SK-N-SH (cell line): ENCODE data around the gene CCDC122. TPM values are rescaled to one million over a fixed set of nuclear protein-coding genes. Genes with fewer than 3 reads are reported as not detected.

Experiments used
- CTCF ChIA-PET: fragments of 300-600, 350-600 bp; formaldehyde crosslinking; extraction: SDS; loops from one replicate; lab custom pipeline; 2021; lab: Yijun Ruan, JAX
- POLR2A ChIA-PET: fragments of 350-600 bp; sonication (Branson Sonifier 250); formaldehyde crosslinking; extraction: SDS; loops from one replicate; lab custom pipeline; 2020; ENCODE audit warnings: antibody characterized with exemption, inconsistent platforms; lab: Yijun Ruan, JAX
- DNase-seq: peaks from one replicate; pipeline ENCODE4 v3.0.0; 2012
- H2AFZ ChIP-seq: fragments of 200-600 bp; sonication (generic); 2 replicates; pipeline ENCODE4 v1.8.1; 2016; ENCODE audit warnings: antibody characterized with exemption, mild to moderate bottlenecking, low read depth
- H3F3A ChIP-seq: fragments of 200-600 bp; sonication (generic); replicated peaks from 2 replicates; pipeline ENCODE3; 2016; ENCODE audit warnings: antibody characterized with exemption, mild to moderate bottlenecking; ENCODE audit not compliant: insufficient read depth
- H3K27ac ChIP-seq, 2 experiments: fragments of 200-500 bp in 1 of 2; fragments of 200-600 bp in 1 of 2; sonication (Bioruptor generic) in 1 of 2; sonication (generic), shearing (Covaris generic) in 1 of 2; 2 replicates each; pipeline versions ENCODE4 v1.5.1 to v1.6.1; 2014 to 2016; ENCODE audit warnings: low read depth in 2 of 2, inconsistent platforms in 1 of 2, low read length in 1 of 2, mild to moderate bottlenecking in 1 of 2, mixed read lengths in 1 of 2
- H3K27me3 ChIP-seq: fragments of 200-600 bp; sonication (generic), shearing (Covaris generic); 2 replicates; pipeline ENCODE4 v1.6.1; 2016; ENCODE audit warnings: mixed run types; ENCODE audit not compliant: insufficient read depth
- H3K36me3 ChIP-seq, 2 experiments: fragments of 200-500 bp in 1 of 2; fragments of 200-600 bp in 1 of 2; sonication (Bioruptor generic) in 1 of 2; sonication (generic) in 1 of 2; replicated peaks in 1 of 2; 2 replicates each; pipeline versions ENCODE3 to v1.5.1; 2014 to 2016; ENCODE audit warnings: low read length in 1 of 2, mild to moderate bottlenecking in 1 of 2; ENCODE audit not compliant: insufficient read depth in 2 of 2, control insufficient read depth in 1 of 2
- H3K4me1 ChIP-seq, 2 experiments: fragments of 200-500 bp in 1 of 2; fragments of 200-600 bp in 1 of 2; sonication (Bioruptor generic) in 1 of 2; sonication (generic), shearing (Covaris generic) in 1 of 2; 2 replicates each; pipeline versions ENCODE4 v1.5.1 to v1.6.1; 2014 to 2016; ENCODE audit warnings: low read depth in 1 of 2, low read length in 1 of 2, mixed run types in 1 of 2; ENCODE audit not compliant: insufficient read depth in 2 of 2, control insufficient read depth in 1 of 2
- H3K4me2 ChIP-seq: fragments of 200-600 bp; sonication (generic), shearing (Covaris generic); 2 replicates; pipeline ENCODE4 v1.6.1; 2017; ENCODE audit warnings: mixed run types
- H3K4me3 ChIP-seq, 2 experiments: fragments of 200-500 bp in 1 of 2; fragments of 200-600 bp in 1 of 2; sonication (Bioruptor generic) in 1 of 2; sonication (generic), shearing (Covaris generic) in 1 of 2; 2 replicates each; pipeline versions ENCODE4 v1.5.1 to v1.8.1; 2014 to 2016; ENCODE audit warnings: low read depth in 2 of 2, inconsistent platforms in 1 of 2, low read length in 1 of 2, mild to moderate bottlenecking in 1 of 2, mixed read lengths in 1 of 2, moderate library complexity in 1 of 2
- H3K79me2 ChIP-seq: fragments of 200-600 bp; sonication (generic); 2 replicates; pipeline ENCODE4 v1.8.1; 2017; ENCODE audit warnings: mild to moderate bottlenecking; ENCODE audit not compliant: insufficient read depth
- H3K9ac ChIP-seq: fragments of 200-600 bp; sonication (generic); 2 replicates; pipeline ENCODE4 v1.6.1; 2017; ENCODE audit warnings: mixed run types
- H3K9me2 ChIP-seq: fragments of 200-600 bp; sonication (generic); 2 replicates; pipeline ENCODE4 v1.6.1; 2017; ENCODE audit warnings: mixed run types
- H3K9me3 ChIP-seq: fragments of 200-600 bp; sonication (generic); 2 replicates; pipeline ENCODE4 v1.6.1; 2017; ENCODE audit warnings: mixed run types, mild to moderate bottlenecking, moderate library complexity
- H4K20me1 ChIP-seq: fragments of 200-600 bp; sonication (generic); 2 replicates; pipeline ENCODE4 v1.6.1; 2017; ENCODE audit warnings: mild to moderate bottlenecking, mixed run types; ENCODE audit not compliant: insufficient read depth
- CHD2 ChIP-seq: fragments of 150-350 bp; IDR thresholded peaks from 2 replicates; pipeline ENCODE4 v1.6.1; 2018; ENCODE audit warnings: low read length; ENCODE audit not compliant: partially characterized antibody
- CTCF ChIP-seq: fragments of 200-600 bp; sonication (generic); IDR thresholded peaks from 2 replicates; pipeline ENCODE4 v1.6.1; 2017; ENCODE audit warnings: antibody characterized with exemption, mild to moderate bottlenecking, moderate library complexity
- FOSL2 ChIP-seq: IDR thresholded peaks from 2 replicates; pipeline ENCODE4 v1.4.0; 2012; ENCODE audit warnings: low read depth, mild to moderate bottlenecking, moderate library complexity, borderline replicate concordance
- FOXJ3 ChIP-seq: sonication (generic); formaldehyde crosslinking; IDR thresholded peaks from 2 replicates; pipeline ENCODE4 v1.5.1; 2020; ENCODE audit warnings: mild to moderate bottlenecking, missing genetic modification reagents
- JUND ChIP-seq: IDR thresholded peaks from 2 replicates; pipeline ENCODE4 v1.4.0; 2012
- MEF2A ChIP-seq: IDR thresholded peaks from 2 replicates; pipeline ENCODE4 v1.4.0; 2012; ENCODE audit warnings: low read depth, borderline replicate concordance
- MXI1 ChIP-seq: IDR thresholded peaks from 2 replicates; pipeline ENCODE4 v1.6.1; 2012; ENCODE audit warnings: mild to moderate bottlenecking, low read depth, low read length, improper control_type of control experiment
- PBX3 ChIP-seq: IDR thresholded peaks from 2 replicates; pipeline ENCODE4; 2012
- RXRA ChIP-seq: IDR thresholded peaks from 2 replicates; pipeline ENCODE4 v1.4.0; 2012; ENCODE audit warnings: low read depth, mild to moderate bottlenecking, borderline replicate concordance
- SMC3 ChIP-seq: IDR thresholded peaks from 2 replicates; pipeline ENCODE4 v1.6.1; 2012; ENCODE audit warnings: low read depth, low read length, improper control_type of control experiment
- TAF1 ChIP-seq: IDR thresholded peaks from 2 replicates; pipeline ENCODE4 v1.6.1; 2012; ENCODE audit warnings: low read depth, mild to moderate bottlenecking, low read length, moderate library complexity, borderline replicate concordance
- YY1 ChIP-seq: IDR thresholded peaks from 2 replicates; pipeline ENCODE4 v1.4.0; 2012; ENCODE audit warnings: low read depth, mild to moderate bottlenecking
- ZBTB33 ChIP-seq: IDR thresholded peaks from 2 replicates; pipeline ENCODE4 v1.4.0; 2012; ENCODE audit warnings: low read depth, borderline replicate concordance
- whole genome bisulfite sequencing: methylation state at CpG from one replicate; pipeline ENCODE4 v1.1.6; 2017; ENCODE audit warnings: low lambda C conversion rate; 5-methylcytosine and 5-hydroxymethylcytosine counted together
- polyA plus RNA-seq, 3 experiments: library from polyadenylated mRNA; depleted of rRNA; stranded (reverse); fragments of >200 nt; gene quantifications; 2 replicates each; pipeline ENCODE4 v1.2.3, GENCODE V29; 2012
- TF ChIP-seq, protein P1 (sequence below): IDR thresholded peaks from 2 replicates; pipeline ENCODE4 v1.4.0; 2012; ENCODE audit warnings: low read depth, borderline replicate concordance
- TF ChIP-seq, protein P2 (sequence below): fragments of 150-350 bp; IDR thresholded peaks from 2 replicates; pipeline ENCODE4 v1.6.1; 2017; ENCODE audit warnings: antibody characterized with exemption, low read length, low read depth, borderline replicate concordance

Gene CCDC122
- polyA plus RNA-seq, 1 of the 3 experiments (the other 2 are of a cell fraction), result 1.4 TPM

GRCh38 chr13:43846496-43847158 lies 32.9 kb downstream of the CCDC122 start:
- Histone ChIP-seq H3K9me2 (no peaks in the 10 kb centered on the region; the same call in 1 of the 2 replicates), H3K4me3 (no peak overlapping the region), H2AFZ (no peak overlapping the region), H3K79me2 (no peaks in the 10 kb centered on the region; the same call in 1 of the 2 replicates), H3K27ac (no peak overlapping the region), H3K36me3 (peaks cover 3 to 62% of the 10 kb centered on the region in 2 experiments), H4K20me1 (no peaks in the 10 kb centered on the region), H3K9ac (no peak overlapping the region), H3K27me3 (no peaks in the 10 kb centered on the region), H3K9me3 (peaks cover 18% of the 10 kb centered on the region), H3K4me1 (peaks cover 0 to 6% of the 10 kb centered on the region in 2 experiments; a peak in 1 of 4 replicates), H3K4me2 (no peak overlapping the region), H3F3A (peaks cover 11% of the 10 kb centered on the region)
- CTCF ChIA-PET, result no interaction called here
- no peak for DNase-seq
- TF ChIP-seq PBX3 (no peak), FOXJ3 (CRISPR knock-in tag) (no peak), FOSL2 (no peak), YY1 (no peak), CTCF (no peak), RXRA (no peak), MEF2A (no peak), MXI1 (no peak)
- TF ChIP-seq, protein P1, sequence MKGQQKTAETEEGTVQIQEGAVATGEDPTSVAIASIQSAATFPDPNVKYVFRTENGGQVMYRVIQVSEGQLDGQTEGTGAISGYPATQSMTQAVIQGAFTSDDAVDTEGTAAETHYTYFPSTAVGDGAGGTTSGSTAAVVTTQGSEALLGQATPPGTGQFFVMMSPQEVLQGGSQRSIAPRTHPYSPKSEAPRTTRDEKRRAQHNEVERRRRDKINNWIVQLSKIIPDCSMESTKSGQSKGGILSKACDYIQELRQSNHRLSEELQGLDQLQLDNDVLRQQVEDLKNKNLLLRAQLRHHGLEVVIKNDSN, result no peak
- WGBS, result 83% methylated on average over 3 of the region's 3 CpGs
- POLR2A ChIA-PET, result no interaction called here

DNA sequence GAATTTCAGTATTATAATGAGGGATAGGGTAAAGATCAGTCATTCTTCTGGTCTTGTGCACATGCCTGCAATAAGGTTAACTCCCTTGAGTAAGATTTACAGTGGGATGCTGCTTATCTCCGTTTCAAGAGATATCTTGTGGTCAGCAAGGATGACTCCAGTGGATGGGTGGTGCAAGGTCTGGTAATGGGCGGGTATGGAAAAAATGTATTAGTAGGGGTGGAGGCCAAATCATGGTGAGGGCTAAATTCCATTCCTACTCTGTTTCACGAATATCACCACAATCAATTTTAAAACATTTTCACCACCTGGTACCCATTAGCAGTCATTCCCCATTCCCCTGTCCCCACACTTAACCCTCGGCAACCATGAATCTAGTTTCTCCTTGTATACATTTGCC lies 40.6 kb downstream of the CCDC122 start:
- CTCF ChIA-PET, result no interaction called here
- WGBS, result 37% methylated on average over 4 of the region's 4 CpGs
- no peak overlapping the region for H3K4me2 ChIP-seq
- H3K9me3 ChIP-seq, result no peaks in the 10 kb centered on the region
- H2AFZ ChIP-seq, result no peak overlapping the region
- no peaks in the 10 kb centered on the region; the same call in 1 of the 2 replicates for H3K9me2 ChIP-seq
- peaks cover 0 to 9% of the 10 kb centered on the region in 2 experiments for H3K36me3 ChIP-seq
- POLR2A ChIA-PET, result no interaction called here
- H3K4me1 ChIP-seq, result no peaks in the 10 kb centered on the region
- no peak overlapping the region for H3K4me3 ChIP-seq
- H3K79me2 ChIP-seq, result no peaks in the 10 kb centered on the region
- H3K27ac ChIP-seq, result no peak overlapping the region; a peak in 1 of 4 replicates
- no peaks in the 10 kb centered on the region for H4K20me1 ChIP-seq
- H3K9ac ChIP-seq, result no peak overlapping the region
- H3F3A ChIP-seq, result peaks cover 5% of the 10 kb centered on the region
- no peaks in the 10 kb centered on the region for H3K27me3 ChIP-seq
- DNase-seq, result no peak
- TF ChIP-seq, protein P2, sequence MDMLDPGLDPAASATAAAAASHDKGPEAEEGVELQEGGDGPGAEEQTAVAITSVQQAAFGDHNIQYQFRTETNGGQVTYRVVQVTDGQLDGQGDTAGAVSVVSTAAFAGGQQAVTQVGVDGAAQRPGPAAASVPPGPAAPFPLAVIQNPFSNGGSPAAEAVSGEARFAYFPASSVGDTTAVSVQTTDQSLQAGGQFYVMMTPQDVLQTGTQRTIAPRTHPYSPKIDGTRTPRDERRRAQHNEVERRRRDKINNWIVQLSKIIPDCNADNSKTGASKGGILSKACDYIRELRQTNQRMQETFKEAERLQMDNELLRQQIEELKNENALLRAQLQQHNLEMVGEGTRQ, result no peak
- TF ChIP-seq TAF1 (no peak), FOXJ3 (CRISPR knock-in tag) (no peak), ZBTB33 (no peak), YY1 (no peak), FOSL2 (peak; percentile 27; the same call in 1 of the 2 replicates), RXRA (no peak), SMC3 (no peak), CHD2 (no peak), JUND (peak; percentile 39)
- TF ChIP-seq, protein P1, result no peak
